ENCODE measurements around the gene KRT23.

DNA sequence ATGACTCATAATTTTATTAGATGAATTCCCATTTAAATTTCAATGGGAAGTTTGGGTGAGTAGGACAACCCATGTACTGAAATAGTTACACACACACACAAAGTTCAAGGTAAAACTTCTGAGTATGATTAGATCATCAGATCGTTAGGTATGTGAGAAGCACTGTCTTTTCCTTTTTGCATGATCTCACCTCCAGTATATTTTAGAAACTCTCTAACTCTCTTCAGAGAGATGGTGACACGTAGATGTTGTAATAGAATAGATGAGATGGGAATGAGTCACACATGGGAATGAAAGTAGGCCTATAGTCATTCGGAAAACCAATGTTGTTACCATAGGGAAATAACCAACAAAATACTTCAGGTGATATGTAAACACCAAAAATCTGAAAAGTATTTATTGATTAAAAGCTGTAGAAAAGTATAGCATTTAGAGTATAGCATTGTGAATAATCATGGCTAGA, 22.2 kb downstream of the KRT23 start:
- TF ChIP-seq, protein P1, sequence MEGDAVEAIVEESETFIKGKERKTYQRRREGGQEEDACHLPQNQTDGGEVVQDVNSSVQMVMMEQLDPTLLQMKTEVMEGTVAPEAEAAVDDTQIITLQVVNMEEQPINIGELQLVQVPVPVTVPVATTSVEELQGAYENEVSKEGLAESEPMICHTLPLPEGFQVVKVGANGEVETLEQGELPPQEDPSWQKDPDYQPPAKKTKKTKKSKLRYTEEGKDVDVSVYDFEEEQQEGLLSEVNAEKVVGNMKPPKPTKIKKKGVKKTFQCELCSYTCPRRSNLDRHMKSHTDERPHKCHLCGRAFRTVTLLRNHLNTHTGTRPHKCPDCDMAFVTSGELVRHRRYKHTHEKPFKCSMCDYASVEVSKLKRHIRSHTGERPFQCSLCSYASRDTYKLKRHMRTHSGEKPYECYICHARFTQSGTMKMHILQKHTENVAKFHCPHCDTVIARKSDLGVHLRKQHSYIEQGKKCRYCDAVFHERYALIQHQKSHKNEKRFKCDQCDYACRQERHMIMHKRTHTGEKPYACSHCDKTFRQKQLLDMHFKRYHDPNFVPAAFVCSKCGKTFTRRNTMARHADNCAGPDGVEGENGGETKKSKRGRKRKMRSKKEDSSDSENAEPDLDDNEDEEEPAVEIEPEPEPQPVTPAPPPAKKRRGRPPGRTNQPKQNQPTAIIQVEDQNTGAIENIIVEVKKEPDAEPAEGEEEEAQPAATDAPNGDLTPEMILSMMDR (IDR thresholded peaks at IDR 0.05), result no peak
- no peak for TF ChIP-seq POLR2A (IDR thresholded peaks at IDR 0.05)
